HG02642 (cell line): ENCODE results near the gene FAR2.
"Not testable (repeated sequence)": the region's sequence is repeated elsewhere in the genome, so short reads cannot be mapped to it uniquely, and the experiment has no call there.

Experiments
- ATAC-seq: cut with Tn5 transposase; IDR thresholded peaks from one replicate; pipeline ENCODE4 v1.9.1; 2021; ENCODE audit warnings: mild to moderate bottlenecking; ENCODE audit not compliant: unreplicated experiment, poor library complexity

FAR2 gene

GRCh38 chr12:29229937-29230336 lies 80.9 kb downstream of the FAR2 start:
- ATAC-seq: no peak

GRCh38 chr12:29230800-29231560 lies 81.9 kb downstream of the FAR2 start:
- ATAC-seq: no peak

DNA sequence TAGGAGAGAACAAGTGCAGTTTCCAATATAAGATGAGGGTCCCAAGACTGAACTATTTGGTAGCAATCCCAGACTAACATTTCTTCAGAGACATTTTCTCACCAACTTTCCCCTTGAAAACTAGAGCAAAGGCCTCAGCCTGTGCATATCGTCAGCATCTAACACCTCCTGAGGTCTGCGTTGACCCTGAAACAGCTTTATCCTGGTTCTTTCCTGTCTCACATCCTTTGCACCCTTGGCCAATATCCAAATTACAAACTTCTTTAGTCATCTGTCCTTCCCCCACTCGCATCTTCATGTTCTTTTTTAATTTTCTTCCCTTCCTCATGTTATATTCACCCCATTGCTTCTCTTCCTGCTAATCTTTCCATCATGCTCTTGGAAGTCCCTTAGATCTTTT lies 83.0 kb downstream of the FAR2 start:
- no peak for ATAC-seq

DNA sequence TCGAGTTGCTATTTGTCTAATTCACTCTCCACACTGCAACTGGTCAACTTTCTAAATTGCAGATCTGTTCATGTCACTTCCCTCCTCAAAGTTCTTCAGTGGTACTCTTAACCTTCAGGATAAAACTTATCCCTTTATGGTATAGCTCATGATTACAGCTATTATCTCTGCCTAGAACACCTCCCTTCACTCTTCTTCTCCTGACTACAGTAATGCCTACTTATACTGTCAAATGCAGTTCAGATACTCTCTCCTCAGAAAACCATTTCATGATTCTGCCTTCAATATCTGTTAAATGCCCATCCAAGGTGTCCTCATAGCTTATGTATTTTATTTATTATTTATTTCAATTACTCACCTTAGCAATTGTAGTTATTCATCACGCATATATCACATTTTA lies 85.5 kb downstream of the FAR2 start:
- ATAC-seq: no peak

- ATAC-seq: no peak
Observed at GRCh38 chr12:29234965-29235626, 86.0 kb downstream of the FAR2 start.

DNA sequence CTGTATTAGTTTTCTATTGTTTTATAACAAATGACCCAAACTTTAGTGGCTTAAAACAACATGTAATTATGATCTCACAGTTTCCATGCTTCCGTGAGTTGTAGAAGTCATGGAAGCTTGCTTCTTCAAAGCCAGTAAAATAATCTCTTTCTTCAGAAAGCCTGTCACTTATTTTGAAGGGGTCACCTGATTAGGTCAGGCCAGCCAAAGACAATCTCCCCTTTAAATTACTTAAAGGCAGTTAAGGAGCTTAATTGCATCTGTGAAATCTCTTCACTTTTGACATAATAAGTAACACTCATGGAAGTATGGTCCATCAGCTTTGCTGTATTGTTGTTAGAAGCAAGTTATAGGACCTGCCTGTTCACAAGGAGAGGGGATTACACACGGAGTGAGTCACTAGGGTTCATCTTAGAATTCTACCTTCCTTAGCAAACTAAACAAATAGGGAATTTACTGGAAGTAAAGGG lies 89.8 kb downstream of the FAR2 start:
- no peak for ATAC-seq

GRCh38 chr12:29239336-29239735 lies 90.3 kb downstream of the FAR2 start:
- ATAC-seq: no peak

GRCh38 chr12:29240441-29240840 lies 91.4 kb downstream of the FAR2 start:
- no peak for ATAC-seq

DNA sequence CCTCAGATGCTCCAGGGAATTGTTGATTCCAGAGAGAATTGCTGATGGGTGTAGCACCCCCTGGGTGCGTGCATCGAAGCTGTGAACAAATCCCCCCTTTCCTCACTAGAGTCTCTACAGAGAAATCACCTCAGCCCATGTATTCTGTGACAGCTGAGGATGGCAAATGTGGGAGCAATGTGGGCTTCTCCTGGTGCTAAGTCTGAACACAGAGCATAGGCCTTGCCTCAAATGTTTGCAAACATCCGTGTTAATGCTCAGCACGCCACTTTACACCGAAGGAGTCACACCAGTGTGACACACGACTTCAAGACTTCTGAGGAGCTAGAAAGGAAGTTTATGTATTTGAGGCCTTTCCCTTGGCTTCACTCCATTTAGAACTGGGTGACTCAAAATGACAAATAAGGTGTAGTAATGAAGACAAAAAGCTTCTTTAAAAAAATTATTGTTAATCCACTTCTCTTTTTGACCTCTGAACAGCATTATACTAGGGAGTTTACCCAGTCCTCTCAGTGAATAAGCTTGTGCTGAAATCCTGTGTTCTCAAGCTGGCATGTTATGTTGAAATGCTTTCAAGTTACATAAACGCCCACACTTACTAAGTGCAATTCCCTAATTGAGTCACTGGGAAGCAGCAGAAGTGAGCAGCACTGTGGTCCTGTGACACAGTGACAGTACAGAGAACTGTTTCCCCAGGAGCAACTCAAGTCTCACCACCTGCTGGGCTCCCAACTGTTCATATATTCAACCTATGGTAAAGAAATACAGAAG lies 92.9 kb downstream of the FAR2 start:
- ATAC-seq: peak; percentile 86

- no peak for ATAC-seq
Observed at GRCh38 chr12:29242921-29243431, 93.9 kb downstream of the FAR2 start.

DNA sequence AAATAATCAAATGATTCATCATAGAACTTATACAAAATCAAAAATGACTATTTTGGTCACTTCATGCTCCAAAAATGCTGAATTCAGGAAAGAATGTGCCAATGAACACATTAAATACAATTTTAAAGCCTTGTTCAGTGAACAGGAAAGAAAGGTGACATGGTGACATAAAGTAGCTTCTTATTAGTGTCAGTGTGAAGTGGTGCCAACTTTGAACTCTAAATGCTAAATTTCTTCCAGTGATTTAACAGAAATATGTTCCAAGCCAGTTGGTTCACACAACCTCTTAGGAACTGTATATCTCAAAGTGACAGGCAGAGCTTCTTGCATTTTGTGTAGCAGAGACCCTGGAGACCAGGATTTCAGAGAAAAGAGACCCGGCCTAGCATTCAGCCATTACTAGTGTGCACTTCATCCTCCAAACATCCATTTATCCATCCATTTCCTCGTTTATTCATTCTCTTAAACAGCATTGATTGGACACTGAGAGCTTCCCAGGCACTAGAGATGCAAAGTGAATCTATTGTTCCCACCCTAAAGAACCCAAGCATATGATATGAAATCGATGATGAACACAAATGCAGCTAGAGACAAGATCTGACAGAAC lies 95.2 kb downstream of the FAR2 start:
- ATAC-seq: no peak

DNA sequence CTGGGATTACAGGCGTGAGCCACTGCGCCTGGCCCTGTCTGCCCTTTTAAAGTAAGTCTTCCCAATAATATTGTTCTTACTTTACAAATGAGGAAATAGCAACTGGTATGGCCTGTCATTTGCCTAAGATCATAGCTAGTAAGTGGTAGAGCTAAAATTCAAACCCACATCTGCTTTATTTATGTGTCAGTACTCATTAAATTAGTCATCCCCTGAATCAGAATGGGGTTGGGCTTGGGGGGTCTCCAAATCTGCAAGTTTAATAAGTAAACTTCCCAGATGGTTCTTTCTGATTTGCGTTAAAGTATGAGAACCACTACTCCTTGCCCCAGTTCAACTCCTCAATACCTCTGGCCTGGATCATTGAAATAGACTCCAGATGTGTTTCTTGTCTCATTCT lies 96.2 kb downstream of the FAR2 start:
- ATAC-seq: peak; percentile 28

DNA sequence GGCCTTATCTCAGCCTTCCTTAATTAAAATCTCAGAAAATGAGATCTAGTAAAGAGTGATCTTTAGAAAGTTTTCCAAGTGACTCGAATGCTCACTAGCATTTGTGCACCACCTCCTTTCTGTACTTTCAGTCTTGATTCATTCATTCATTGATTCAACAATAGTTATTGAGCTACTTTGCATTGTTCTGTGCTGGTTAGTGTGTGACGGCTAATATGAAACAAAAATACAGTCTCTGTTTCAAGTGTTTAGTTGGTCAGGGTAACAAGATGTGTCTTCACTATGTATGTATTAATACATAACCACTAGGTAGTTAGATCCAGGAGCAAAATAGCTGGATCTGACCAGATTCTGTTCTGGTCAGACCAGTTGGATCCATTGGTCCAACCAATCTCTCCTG lies 100.9 kb downstream of the FAR2 start:
- ATAC-seq: no peak

- ATAC-seq: no peak
Observed at GRCh38 chr12:29253906-29254625, 105.0 kb downstream of the FAR2 start.

GRCh38 chr12:29255042-29255441 lies 106.0 kb downstream of the FAR2 start:
- no peak for ATAC-seq

GRCh38 chr12:29256598-29256997 lies 107.5 kb downstream of the FAR2 start:
- ATAC-seq: no peak

DNA sequence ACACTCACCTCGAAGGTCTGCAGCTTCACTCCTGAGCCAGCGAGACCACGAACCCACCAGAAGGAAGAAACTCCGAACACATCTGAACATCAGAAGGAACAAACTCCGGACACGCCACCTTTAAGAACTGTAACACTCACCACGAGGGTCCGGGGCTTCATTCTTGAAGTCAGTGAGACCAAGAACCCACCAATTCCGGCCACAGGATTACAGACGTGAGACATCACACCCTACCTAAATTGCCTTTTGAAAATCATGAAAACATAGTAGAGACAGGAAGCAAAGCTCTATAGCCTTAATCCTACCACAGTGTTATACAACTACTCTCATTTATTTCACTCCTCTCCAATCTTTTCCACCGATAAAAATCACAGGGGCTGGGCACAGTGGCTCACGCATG lies 108.6 kb downstream of the FAR2 start:
- not testable (repeated sequence) for ATAC-seq

DNA sequence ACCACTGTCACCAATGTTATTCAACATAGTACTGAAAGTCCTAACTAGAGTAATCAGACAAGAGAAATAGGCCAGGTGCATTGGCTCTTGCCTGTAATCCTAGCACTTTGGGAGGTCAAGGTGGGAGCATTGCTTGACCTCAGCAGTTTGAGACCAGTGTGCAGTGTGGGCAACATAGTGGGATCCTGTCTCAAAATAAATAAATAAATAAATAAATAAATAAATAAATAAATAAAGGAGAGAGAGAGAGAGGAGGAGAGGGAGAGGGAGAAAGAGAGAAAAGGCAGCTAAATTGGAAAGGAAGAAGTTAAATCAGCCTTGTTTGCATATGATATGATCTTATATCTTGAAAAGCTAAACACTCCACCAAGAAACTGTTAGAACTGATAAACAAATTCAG lies 115.3 kb downstream of the FAR2 start:
- no peak for ATAC-seq

DNA sequence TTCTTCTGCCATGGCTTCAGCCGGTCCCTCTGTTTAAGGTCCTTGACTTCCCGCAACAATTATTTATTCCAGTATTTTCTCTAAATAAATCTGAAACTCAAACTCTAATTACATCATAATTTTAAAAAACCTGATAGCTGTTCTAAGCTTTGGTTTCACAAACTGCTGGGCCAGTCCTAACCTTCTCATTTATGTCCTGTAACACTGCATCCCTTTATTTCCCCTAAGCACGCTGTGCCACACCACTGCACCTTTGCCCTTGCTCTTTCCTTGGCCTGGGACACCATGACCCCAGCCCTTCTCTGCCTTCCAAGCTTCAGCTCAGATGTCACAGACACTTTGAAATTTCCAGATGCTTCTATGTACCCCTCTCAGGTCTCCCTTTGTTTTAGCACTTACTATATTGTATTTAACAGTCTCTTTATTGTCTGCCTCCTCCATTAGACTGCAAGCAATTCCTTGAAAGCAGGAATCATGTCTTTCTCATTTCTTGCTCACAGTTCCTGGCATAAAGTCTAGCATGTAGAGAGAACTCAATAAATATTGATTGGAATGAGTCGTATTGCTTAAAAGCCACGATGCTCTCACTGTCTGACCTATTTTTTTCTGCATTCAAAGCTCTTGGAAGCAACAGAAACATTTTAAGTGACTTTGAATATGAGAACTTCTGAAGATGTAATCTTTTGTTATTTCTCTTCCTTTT lies 120.8 kb downstream of the FAR2 start:
- ATAC-seq: no peak
